HCEC 1CT (cell line): ENCODE results near the gene TSR2.
"Not testable (repeated sequence)": the region's sequence is repeated elsewhere in the genome, so short reads cannot be mapped to it uniquely, and the experiment has no call there.

Source experiments
- DNase-seq: peaks from one replicate; pipeline ENCODE4 v3.0.0-alpha.2; 2017

Gene TSR2

GRCh38 chrX:54473993-54474859 is 34.0 kb downstream of the TSR2 start:
- no peak for DNase-seq

- no peak for DNase-seq
Observed at GRCh38 chrX:54479136-54480111, 39.2 kb downstream of the TSR2 start.

- no peak for DNase-seq
Observed at GRCh38 chrX:54482839-54483593, 42.8 kb downstream of the TSR2 start.

GRCh38 chrX:54483946-54484345 is 43.7 kb downstream of the TSR2 start:
- no peak for DNase-seq

- no peak for DNase-seq
Observed at GRCh38 chrX:54484666-54485065, 44.5 kb downstream of the TSR2 start.

- not testable (repeated sequence) for DNase-seq
Observed at GRCh38 chrX:54489819-54490218, 49.6 kb downstream of the TSR2 start.

- DNase-seq, result peak; percentile 59
Observed at GRCh38 chrX:54492340-54492739, 52.1 kb downstream of the TSR2 start.

- peak; percentile 1 for DNase-seq
Observed at GRCh38 chrX:54494166-54494988, 54.2 kb downstream of the TSR2 start.
